Measurements from ENCODE around the gene NT5C2. TPM values are rescaled to one million over a fixed set of nuclear protein-coding genes. Genes with fewer than 3 reads are reported as not detected.
A peak's percentile ranks its signal among the peaks of the same experiment; 100 is the strongest.
"Not testable (repeated sequence)": the region's sequence is repeated elsewhere in the genome, so short reads cannot be mapped to it uniquely, and the experiment has no call there.

NT5C2 gene
- polyA plus RNA-seq, 1 donor, result 133 TPM

DNA sequence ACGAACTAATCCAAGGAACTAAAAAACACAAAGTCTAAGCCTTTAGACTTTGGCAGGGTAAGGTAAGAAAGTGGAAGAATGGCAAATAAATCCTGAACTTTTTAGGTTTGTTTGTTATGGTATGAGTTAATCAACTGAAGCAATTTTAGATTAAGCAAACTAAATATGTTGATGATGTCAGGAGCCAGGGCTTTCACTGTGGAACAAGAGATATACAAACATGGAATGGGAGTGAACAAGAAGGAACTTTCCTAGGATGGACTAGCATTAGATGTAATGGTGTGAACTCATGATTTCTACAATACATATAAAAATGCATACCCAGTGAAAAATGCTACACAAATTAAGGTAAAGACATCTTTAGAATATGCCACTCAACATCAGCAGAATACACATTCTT, 35.8 kb downstream of the NT5C2 start:
- no peak for DNase-seq

DNA sequence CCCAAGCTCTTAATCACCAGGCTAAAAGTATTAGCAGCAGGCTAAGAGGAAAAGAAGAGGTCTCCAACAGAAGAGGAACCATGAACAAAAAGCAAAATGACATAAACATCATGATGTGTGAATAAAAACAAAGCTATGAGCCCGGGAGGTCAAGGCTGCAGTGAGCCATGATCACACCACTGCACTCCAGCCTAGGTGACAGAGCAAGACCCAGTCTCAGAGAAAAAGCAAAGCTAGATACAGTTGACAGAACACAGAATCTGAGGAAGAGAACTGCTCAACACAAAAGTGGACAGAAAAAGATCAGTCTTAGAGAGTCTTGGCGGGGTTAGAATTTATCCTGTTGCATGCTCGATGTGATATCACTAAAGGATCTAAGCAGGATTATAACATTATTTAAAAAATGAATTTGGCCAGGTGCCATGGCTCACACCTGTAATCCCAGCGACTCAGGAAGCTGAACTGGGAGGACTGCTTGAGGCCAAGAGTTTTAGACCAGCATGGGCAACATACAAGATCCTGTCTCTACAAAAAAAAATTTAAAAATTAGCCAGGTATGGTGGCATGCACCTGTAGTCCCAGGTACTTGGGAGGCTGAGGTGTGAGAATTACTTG, 37.5 kb downstream of the NT5C2 start:
- no peak for DNase-seq

DNA sequence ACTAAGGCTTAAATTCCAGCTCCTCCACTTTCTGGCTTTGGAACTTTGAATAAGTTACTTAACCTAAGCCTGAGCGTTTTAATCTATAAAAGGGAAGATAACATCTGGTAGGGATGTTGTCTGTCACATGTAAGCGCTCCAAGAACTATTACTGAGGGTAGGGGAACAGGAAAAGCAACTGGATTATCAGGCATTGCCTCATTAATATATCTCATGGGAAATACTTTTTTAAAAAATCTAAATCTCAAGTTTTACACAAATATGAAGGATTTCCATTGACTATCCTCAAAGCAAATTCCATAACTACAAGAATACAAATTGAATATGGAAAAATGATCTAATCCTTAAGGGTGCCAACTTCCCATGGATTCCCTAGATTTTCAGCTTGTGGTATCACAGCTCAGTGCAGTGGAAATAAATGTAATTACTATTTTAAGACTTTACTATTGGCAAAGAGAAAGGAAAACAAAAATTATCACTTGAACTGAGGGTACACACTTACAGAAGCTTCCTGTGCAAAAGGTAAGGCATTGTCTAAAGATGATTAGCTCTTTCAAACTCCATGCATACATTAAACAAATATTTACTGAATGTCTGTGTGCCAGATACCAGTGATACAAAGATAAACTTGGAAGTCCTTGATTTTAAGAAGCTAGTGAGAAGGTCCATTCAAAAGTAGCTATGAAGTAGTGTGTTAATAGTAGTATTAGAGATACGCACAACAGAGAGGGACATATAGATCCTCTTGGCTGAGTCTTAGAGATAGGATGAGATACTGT, 38.4 kb downstream of the NT5C2 start:
- DNase-seq, result peak; percentile 65

DNA sequence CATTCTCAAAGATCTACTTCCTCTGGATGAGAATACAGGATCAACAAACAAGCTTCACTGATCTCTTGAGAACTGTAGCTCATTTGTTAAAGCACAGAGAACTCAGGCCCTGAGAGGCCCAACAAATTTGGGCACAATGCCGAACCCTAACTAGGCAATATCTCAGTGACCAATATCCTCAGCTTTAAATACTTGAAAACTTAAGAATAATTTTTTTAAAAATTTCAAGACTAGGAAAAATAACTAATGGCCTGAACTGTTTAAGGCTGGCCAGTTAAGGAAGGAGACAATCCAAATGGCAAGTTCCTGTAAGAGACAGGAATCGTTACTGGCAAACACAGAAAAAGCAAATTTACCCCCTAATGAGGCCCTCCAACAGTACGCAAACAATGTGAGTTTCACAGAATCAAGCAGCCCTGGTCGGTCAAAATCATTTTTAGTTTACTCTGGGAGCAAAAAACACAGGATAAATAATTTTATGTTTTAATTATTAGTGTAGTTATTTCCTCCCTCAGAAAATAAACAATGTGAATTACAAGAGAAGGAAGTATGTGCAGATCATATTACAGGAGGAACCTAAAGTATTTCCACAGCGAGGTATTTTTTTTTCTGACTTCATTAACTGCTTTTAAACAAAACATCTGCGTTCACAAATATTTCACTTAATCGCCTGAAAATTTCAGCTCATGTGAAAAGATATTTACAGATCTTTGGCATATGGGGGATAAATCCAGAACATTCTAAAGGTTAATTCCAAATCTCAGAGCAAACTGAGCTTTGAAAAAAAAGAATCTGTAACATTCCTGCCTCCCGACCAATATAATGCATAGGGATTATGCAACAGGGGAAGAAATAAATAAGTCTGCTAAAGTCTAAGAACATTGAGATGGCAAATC, 39.5 kb downstream of the NT5C2 start:
- peak; percentile 45 for DNase-seq

DNA sequence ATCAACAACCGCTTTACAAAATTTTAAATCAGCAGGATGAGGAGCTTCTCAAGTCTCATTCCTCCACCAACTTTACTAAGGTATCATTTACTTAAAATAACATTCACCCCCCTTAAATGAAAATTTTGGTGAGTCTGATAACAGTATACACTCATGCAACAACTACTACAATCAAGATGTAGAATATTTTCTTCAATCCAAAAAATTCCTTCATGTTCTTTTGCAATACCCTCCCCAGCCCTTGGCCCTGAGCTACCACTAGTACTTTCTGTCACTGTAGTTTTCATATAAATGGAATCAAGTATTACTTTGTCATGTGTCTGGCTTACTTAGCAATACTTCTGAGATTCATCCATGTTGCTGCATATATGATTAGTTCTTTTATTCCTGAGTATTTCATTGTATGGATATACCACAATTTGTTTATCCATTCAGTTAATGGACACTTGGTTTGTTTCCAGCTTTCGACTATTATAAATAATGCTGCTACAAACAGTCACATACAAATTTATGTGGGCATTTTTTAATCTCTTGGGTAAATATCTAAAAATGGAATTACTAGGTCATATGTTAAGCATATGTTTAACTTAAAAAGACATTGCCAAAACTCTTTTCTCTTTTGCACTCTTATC, 43.0 kb downstream of the NT5C2 start:
- DNase-seq, result no peak

DNA sequence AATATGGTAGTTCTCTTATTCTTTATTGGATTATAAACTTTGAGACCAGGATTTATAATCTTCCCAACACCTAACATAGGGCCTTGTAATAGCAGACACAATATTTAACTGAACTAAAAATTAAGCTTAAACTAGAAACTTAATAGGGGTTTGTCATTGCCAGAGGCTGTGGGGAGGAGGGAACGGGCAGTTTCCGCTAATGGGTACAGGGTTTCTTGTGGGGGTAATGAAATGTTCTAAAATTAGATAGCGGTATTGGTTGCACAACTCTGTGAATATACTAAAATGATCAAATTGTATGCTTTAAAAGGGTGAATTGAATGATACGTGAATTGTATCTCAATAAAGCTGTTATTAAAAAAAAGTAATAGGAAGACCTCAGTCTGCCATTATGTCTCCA, 45.4 kb downstream of the NT5C2 start:
- DNase-seq, result no peak

DNA sequence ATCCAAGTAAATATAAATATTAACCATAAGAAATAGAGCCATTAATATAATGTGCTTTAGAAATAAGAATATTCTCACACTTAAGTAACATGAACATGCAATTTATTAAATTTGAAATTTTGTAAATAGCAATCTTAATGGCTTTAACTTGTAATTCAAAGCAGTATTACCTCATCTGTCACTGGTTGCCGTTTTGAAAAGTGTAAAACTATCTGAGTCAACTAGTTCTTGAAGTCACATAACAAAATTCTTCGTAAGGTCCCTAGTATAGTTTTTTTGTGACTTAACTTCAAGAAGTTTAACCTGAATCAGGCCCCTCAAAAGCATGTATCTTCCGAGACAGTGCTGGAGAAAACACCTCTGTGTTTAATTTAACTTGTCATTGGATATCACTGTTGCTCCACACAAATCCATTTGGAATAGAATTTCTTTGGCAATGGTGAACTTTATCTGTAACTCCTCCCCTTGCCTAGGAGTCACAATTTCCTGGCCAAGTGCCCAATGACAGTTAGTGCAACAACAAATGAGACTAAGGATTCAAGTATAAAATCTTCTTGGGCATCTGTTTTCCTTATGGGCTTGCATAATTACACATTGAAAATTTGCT, 47.1 kb downstream of the NT5C2 start:
- peak; percentile 59 for DNase-seq

DNA sequence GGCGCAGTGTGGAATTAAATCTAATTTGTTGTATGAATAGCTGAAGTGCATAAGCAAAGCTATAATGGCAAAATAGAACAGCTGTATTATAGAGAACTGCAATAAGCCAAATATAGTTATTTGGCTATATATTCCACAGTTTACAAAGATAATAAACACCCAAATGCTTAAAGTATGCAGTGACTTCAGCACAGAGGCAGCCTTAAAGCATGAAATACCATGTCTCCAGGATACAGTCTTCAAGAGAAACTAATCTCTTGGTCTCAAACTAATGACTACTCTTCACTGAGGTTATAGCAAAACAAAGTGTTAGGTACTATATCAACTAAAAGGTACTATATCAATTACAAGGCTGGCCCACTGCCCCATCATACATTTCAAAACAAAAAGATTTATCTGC, 48.0 kb downstream of the NT5C2 start:
- no peak for DNase-seq

DNA sequence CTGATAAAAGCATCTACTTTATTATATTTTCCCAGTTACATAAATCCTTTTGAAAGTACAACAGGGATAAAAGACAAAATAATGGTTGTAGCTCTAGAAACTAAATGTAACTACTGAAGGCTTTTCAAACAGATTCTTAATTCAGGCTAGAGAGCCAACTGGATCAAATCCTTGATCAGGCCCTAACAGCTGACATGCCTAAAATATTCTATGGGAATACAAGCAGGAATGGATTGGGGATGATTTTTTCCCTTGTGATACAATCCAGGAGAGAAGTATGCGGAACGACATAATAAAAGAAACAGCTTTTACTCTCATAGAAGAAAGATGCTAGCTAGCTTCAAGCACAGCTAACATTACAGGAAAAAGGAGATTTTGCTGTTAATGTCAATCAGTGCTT, 49.0 kb downstream of the NT5C2 start:
- no peak for DNase-seq

DNA sequence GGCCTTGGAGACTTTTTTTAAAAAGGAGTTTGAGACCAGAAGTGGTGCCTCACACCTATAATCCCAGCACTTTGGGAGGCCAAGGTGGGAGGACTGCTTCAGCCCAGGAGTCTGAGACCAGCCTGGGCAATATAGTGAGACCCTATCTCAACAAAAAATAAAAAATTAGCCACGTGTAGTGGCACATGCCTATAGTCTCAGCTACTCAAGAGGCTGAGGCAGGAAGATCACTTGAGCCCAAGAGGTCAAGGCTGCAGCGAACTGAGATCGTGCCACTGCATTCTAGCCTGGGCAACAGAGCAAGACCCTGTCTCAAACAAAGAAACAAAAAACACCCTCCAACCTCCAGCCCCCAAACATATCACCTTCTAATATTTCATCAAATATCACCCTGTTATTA, 49.4 kb downstream of the NT5C2 start:
- not testable (repeated sequence) for DNase-seq

DNA sequence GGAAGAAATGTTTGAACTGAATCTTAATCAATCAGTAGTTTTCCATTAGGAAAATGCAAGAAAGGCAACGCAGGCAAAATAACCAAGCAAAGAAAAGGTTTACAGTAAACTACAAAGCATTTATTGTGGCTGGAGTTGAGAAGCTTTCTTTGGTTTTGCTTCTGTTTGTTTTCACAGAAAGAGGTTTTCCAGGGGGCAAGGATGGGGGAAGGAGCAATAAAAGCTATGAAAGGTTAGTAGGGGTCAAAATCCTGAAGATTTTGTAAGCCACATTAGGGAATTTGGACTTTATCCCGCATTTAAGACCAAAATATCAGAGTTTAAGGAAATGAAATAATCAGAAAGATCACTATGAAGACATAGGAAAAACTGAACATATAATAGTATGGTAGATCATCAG, 51.1 kb downstream of the NT5C2 start:
- no peak for DNase-seq

DNA sequence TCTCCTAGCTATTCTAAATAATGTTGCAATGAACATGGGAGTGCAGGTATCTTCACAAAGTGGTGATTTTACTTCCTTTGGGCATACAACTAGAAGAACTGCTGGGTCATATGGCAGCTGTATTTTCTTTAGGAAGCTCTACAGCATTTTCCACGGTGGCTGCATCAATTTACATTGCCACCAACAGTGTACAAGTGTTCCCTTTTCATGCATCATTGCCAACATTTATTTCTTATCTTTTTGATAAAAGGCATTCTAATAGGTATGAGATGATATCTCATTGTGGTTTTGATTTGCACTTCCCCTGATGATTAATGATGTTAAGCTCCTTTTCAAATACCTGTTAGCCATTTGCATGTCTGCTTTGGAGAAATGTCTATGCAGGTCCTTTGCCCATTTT, 52.6 kb downstream of the NT5C2 start:
- no peak for DNase-seq

DNA sequence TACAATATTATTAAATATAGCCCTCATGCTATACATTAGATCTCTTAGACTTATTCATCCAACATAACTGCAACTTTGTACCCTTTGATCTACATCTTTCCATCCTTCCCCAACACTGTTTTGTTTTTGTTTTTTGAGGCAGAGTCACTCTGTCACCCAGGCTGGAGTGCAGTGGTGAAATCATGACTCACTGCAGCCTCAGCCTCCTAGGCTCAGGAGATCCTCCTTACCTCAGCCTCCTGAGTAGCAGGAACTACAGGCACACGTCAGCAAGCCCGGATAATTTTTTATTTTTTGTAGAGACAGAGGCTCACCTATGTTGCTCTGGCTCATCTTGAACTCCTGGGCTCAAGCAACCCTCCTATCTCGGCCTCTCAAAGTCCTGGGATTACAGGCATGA, 53.3 kb downstream of the NT5C2 start:
- DNase-seq, result no peak

DNA sequence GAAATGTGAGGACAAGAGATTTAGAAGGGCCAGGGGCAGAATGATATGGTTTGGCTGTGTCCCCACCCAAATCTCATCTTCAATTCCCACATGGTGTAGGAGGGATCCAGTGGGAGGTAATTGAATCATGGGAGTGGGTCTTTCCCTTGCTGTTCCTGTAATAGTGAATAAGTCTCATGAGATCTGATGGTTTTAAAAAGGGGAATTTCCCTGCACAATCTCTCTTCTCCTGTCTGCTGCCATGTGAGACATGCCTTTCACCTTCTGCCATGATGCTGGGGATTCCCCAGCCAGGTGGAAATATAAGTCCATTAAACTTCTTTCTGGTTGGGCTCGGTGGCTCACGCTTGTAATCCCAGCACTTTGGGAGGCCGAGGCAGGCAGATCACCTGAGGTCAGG, 57.9 kb downstream of the NT5C2 start:
- DNase-seq, result not testable (repeated sequence)

DNA sequence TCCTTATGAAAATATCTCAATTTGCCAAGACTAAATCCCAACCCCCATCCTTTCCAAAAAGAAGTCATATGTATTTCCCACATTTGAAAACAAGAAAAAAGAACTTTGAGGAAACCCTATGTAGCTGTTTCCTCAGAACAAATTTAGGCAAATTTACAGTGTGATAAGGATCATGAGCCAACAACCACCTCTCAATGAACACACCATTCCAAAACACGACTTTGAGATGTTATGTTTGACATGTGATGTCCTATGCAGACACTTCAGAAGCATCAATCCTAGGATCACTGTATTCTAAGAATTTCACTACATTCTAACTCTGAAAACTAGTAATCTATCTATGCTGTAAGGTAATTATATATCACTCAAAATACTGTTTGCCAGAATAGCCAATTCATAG, 62.2 kb downstream of the NT5C2 start:
- DNase-seq, result no peak

DNA sequence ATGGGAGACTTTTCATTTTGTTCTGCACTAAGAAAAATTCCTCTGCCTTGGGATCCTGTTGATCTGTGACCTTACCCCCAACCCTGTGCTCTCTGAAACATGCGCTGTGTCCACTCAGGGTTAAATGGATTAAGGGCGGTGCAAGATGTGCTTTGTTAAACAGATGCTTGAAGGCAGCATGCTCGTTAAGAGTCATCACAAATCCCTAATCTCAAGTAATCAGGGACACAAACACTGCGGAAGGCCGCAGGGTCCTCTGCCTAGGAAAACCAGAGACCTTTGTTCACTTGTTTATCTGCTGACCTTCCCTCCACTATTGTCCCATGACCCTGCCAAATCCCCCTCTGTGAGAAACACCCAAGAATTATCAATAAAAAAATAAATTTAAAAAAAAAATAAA, 62.9 kb downstream of the NT5C2 start:
- not testable (repeated sequence) for DNase-seq

DNA sequence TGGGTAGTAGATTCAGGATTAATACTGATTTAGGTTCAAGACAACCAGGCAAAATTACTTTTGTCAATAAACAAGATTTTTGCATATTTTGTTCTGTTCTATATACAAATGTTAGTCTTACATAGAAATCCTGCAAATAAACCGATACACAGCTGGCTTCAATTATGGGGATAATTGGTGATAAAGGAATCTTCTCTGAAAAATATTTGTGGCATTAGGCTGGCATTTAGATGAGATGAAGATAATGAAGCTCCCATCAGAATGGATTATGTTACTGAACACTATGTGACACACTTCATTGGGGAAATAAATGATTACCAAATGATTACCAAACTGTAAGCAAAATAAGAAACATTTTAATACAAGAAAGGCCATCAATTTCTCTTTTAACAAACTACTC, 65.8 kb downstream of the NT5C2 start:
- no peak for DNase-seq

DNA sequence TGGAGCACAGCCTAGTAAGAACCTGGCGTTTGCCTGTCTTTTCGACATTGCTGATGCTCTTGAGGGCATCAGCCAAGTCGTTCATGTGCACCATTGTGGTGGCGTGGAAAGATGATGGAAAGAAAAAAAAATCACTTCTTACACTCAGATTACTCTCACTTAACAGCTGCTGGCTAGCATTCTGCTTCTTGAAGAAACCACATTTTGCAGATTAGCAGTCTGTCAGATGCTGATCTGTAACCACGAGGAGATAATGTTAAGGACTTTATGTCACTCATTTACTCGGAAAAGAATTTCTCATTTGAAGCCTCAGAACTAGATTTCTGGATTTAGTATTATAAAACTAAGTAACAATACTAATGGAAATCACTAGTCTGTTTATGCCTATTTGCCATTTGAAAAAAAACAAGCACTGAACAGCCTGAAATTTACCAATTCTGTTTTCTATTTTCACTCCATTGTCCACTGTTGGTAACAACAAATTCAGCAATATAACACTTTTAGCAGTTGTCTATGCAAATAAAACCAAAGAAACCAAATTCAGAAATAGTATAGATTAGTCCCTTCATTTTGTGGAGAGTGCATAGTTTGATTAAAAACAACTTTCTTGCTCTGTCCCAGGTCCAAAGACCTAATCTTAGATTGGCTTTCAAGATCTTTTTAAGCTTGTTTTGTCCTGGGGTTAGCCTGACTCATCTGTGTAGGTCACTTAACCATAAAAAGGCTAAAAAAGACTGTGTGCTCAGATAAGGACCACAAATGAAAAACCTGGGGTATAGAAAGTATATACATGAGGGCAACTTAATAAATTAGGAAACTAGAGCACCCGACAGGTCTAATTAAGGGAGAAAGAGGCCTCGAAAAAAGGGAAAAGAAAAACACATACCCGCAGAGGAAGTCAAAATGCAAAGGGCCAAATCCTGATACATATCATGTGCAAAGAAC, 67.5 kb downstream of the NT5C2 start:
- no peak for DNase-seq

DNA sequence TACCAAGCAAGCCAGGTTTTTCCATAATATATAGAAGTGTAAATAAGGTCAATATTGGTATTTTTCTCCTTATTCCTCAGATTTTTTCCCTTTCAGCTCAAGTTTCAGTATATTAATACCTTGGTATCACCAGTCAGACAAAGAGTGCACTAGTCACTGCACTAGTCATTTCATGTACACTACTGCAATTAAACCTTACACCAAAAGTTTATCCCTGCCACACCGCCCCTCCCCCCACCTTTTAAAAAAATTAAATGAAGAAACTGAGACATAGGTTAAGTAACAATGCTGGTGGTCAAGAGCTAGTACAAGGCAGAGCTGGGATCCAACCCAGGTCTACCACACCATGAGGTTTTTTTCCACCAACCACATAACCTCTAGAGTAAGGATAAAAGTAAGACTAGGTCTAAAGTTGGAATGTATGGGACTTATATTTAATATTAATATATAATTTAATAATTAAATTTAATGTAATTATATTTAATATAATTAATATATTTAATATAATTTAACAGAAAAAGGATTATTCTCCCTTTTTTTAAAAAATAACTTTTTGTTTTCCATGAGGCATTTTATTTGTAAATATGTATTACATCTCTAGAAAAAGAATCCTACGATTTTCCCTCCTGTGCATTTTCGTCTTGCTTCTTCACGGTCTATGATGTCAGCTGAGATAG, 68.5 kb downstream of the NT5C2 start:
- DNase-seq, result no peak

DNA sequence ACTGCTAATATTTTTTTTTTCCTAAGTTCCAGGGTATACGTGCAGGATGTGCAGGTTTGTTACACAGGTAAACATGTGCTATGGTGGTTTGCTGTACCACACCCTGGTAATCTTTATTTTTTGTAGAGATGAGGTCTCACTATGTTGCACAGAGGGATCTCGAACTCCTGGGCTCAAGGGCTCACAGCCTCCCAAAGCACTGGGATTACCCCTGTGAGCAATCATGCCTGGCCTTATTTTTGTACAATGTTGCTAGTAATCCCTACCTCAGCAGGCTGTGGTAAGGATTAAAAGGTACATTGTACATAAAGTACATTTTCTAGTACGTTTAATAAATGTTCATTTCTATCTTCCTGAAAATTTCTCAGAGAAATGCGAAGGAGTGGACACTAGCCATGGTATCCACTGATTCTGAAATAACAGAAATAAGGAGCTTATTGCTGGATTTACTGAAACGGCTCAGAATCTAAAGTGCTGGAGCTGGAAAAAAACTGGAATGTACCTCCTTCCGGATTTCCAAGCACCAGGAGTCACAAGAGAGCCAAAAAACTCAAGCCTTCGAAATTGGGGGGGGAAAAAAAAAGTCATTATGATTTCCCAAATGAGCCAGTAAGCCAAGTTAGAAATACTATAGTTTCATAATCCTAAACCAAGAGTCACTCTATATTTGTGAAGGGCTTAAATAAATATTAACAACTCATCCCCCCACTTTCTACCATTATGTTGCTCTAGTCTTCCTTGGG, 69.6 kb downstream of the NT5C2 start:
- no peak for DNase-seq

All from hindlimb muscle (tissue), 1 donor.